HEK293 (cell line): ENCODE measurements around the gene RBMS3.

Experiments used
- CTCF ChIA-PET: fragments of 350-600 bp; formaldehyde crosslinking; extraction: SDS; loops from one replicate; lab custom pipeline; 2021; ENCODE audit warnings: antibody characterized with exemption; lab: Yijun Ruan, JAX
- POLR2A ChIA-PET: fragments of 300-600 bp; formaldehyde crosslinking; extraction: SDS; loops from one replicate; lab custom pipeline; 2020; ENCODE audit warnings: antibody characterized with exemption, inconsistent platforms; lab: Yijun Ruan, JAX
- H3K27ac ChIP-seq: fragments of 200-500 bp; sonication (Bioruptor generic); 2 replicates; pipeline ENCODE4 v1.5.1; 2014; ENCODE audit warnings: low read depth, low read length, control low read depth, inconsistent platforms; ENCODE audit errors: extremely low read depth
- H3K36me3 ChIP-seq, 2 experiments: fragments of 200-500 bp in 1 of 2; sonication (Bioruptor generic) in 1 of 2; 1 replicate in 1 of 2; 2 replicates in 1 of 2; pipeline ENCODE4 v1.5.1; 2014 to 2017; ENCODE audit warnings: inconsistent platforms in 2 of 2, low read length in 2 of 2; ENCODE audit not compliant: control insufficient read depth in 2 of 2, insufficient read depth in 1 of 2
- H3K4me1 ChIP-seq: fragments of 200-500 bp; sonication (Bioruptor generic); 2 replicates; pipeline ENCODE4 v1.5.1; 2014; ENCODE audit warnings: mild to moderate bottlenecking, low read length, inconsistent platforms; ENCODE audit not compliant: control insufficient read depth, insufficient read depth
- H3K4me3 ChIP-seq: 2 replicates; pipeline ENCODE4 v1.5.1; 2011; ENCODE audit warnings: low read depth, mild to moderate bottlenecking, control low read depth, low read length, moderate library complexity
- H3K9me3 ChIP-seq: fragments of 200-500 bp; sonication (Bioruptor generic); 2 replicates; pipeline ENCODE4 v1.5.1; 2014; ENCODE audit warnings: low read depth, low read length, inconsistent platforms; ENCODE audit not compliant: control insufficient read depth, insufficient read depth
- GLI4 ChIP-seq: fragments of 450-650 bp; formaldehyde crosslinking; IDR thresholded peaks from 2 replicates; pipeline ENCODE4 v1.5.1; 2016; ENCODE audit warnings: missing biosample characterization, missing genetic modification characterization
- OSR2 ChIP-seq: fragments of 450-650 bp; formaldehyde crosslinking; IDR thresholded peaks from 2 replicates; pipeline ENCODE4 v1.5.1; 2016; ENCODE audit warnings: missing biosample characterization, missing genetic modification characterization
- ZBTB11 ChIP-seq: fragments of 450-650 bp; formaldehyde crosslinking; conservative IDR thresholded peaks from 2 replicates; pipeline ENCODE4 v1.5.1; 2016; ENCODE audit warnings: low read depth, missing biosample characterization, missing genetic modification characterization
- ZBTB21 ChIP-seq: fragments of 450-650 bp; formaldehyde crosslinking; IDR thresholded peaks from 2 replicates; pipeline ENCODE4 v1.5.1; 2017; ENCODE audit warnings: missing biosample characterization, missing genetic modification characterization
- ZNF10 ChIP-seq: fragments of 450-650 bp; formaldehyde crosslinking; IDR thresholded peaks from 2 replicates; pipeline ENCODE4 v1.5.1; 2017; ENCODE audit warnings: missing biosample characterization, missing genetic modification characterization
- ZNF112 ChIP-seq: fragments of 450-650 bp; formaldehyde crosslinking; IDR thresholded peaks from 2 replicates; pipeline ENCODE4 v1.5.0; 2017; ENCODE audit warnings: missing biosample characterization, missing genetic modification characterization
- ZNF155 ChIP-seq: fragments of 450-650 bp; formaldehyde crosslinking; IDR thresholded peaks from 2 replicates; pipeline ENCODE4 v1.5.1; 2016; ENCODE audit warnings: missing biosample characterization, missing genetic modification characterization
- ZNF175 ChIP-seq: fragments of 450-650 bp; formaldehyde crosslinking; IDR thresholded peaks from 2 replicates; pipeline ENCODE4 v1.5.1; 2016; ENCODE audit warnings: missing biosample characterization, missing genetic modification characterization
- ZNF211 ChIP-seq: fragments of 450-650 bp; formaldehyde crosslinking; IDR thresholded peaks from 2 replicates; pipeline ENCODE4 v1.5.1; 2016; ENCODE audit warnings: low read depth, missing biosample characterization, missing genetic modification characterization
- ZNF214 ChIP-seq: fragments of 450-650 bp; formaldehyde crosslinking; IDR thresholded peaks from 2 replicates; pipeline ENCODE4 v1.5.1; 2017; ENCODE audit warnings: missing biosample characterization, mild to moderate bottlenecking, missing genetic modification characterization, borderline replicate concordance
- ZNF341 ChIP-seq: fragments of 450-650 bp; formaldehyde crosslinking; IDR thresholded peaks from 2 replicates; pipeline ENCODE4; 2016; ENCODE audit warnings: low read depth, missing biosample characterization, missing genetic modification characterization
- ZNF37A ChIP-seq: fragments of 450-650 bp; IDR thresholded peaks from 2 replicates; pipeline ENCODE4 v1.5.1; 2018; ENCODE audit warnings: missing biosample characterization, missing genetic modification characterization
- ZNF449 ChIP-seq: fragments of 450-650 bp; formaldehyde crosslinking; IDR thresholded peaks from 2 replicates; pipeline ENCODE4 v1.5.1; 2017; ENCODE audit warnings: missing biosample characterization, mild to moderate bottlenecking, missing genetic modification characterization, moderate library complexity
- ZNF544 ChIP-seq: fragments of 450-650 bp; formaldehyde crosslinking; IDR thresholded peaks from 2 replicates; pipeline ENCODE4 v1.5.0; 2017; ENCODE audit warnings: missing biosample characterization, missing genetic modification characterization
- ZNF555 ChIP-seq: fragments of 450-650 bp; formaldehyde crosslinking; conservative IDR thresholded peaks from 2 replicates; pipeline ENCODE4 v1.5.1; 2017; ENCODE audit warnings: missing biosample characterization, mild to moderate bottlenecking, missing genetic modification characterization, inconsistent platforms
- ZNF658 ChIP-seq: fragments of 450-650 bp; formaldehyde crosslinking; IDR thresholded peaks from 2 replicates; pipeline ENCODE4; 2016; ENCODE audit warnings: missing biosample characterization, missing genetic modification characterization
- ZNF701 ChIP-seq: fragments of 450-650 bp; formaldehyde crosslinking; IDR thresholded peaks from 2 replicates; pipeline ENCODE4 v1.5.1; 2016; ENCODE audit warnings: missing biosample characterization, missing genetic modification characterization
- ZNF76 ChIP-seq: fragments of 450-650 bp; formaldehyde crosslinking; IDR thresholded peaks from 2 replicates; pipeline ENCODE4; 2016; ENCODE audit warnings: low read depth, missing biosample characterization, missing genetic modification characterization, borderline replicate concordance
- TF ChIP-seq, protein P1 (sequence below): fragments of 450-650 bp; formaldehyde crosslinking; IDR thresholded peaks from 2 replicates; pipeline ENCODE4 v1.5.1; 2017; ENCODE audit warnings: missing biosample characterization, missing genetic modification characterization
- TF ChIP-seq, protein P2 (sequence below): fragments of 450-650 bp; formaldehyde crosslinking; IDR thresholded peaks from 2 replicates; pipeline ENCODE4 v1.5.1; 2016; ENCODE audit warnings: missing biosample characterization, missing genetic modification characterization

RBMS3 gene

GRCh38 chr3:29346828-29347227 lies 66.0 kb downstream of the RBMS3 start (continued):
- TF ChIP-seq, protein P1, sequence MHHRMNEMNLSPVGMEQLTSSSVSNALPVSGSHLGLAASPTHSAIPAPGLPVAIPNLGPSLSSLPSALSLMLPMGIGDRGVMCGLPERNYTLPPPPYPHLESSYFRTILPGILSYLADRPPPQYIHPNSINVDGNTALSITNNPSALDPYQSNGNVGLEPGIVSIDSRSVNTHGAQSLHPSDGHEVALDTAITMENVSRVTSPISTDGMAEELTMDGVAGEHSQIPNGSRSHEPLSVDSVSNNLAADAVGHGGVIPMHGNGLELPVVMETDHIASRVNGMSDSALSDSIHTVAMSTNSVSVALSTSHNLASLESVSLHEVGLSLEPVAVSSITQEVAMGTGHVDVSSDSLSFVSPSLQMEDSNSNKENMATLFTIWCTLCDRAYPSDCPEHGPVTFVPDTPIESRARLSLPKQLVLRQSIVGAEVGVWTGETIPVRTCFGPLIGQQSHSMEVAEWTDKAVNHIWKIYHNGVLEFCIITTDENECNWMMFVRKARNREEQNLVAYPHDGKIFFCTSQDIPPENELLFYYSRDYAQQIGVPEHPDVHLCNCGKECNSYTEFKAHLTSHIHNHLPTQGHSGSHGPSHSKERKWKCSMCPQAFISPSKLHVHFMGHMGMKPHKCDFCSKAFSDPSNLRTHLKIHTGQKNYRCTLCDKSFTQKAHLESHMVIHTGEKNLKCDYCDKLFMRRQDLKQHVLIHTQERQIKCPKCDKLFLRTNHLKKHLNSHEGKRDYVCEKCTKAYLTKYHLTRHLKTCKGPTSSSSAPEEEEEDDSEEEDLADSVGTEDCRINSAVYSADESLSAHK (tag by site-specific recombination), result no peak

DNA sequence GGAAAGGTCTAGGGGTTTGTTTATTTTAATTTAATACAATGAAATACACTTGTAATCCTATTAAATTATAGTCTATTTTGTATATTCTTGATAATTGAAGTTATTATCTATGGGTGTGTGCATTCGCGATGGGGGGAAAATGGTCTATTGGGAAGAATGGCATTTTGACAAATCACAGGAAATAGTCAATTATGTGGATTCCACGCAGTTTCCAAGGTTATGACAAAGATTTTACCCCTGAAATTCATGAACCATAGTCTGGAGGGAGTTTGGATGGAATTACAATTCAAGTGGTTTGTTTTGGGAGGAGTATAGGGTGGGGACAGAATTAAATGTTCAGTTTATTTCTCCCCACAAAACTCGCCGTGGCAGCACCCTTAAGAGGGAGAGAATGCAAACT lies 66.5 kb downstream of the RBMS3 start:
- CTCF ChIA-PET, result no interaction called here
- no peak overlapping the region for H3K4me3 ChIP-seq

More for the DNA sequence above, 66.5 kb downstream of the RBMS3 start:
- Histone ChIP-seq H3K36me3 (no peaks in the 10 kb centered on the region), H3K4me1 (no peaks in the 10 kb centered on the region; the same call in 1 of the 2 replicates), H3K9me3 (no peaks in the 10 kb centered on the region), H3K27ac (no peak overlapping the region)
- POLR2A ChIA-PET, result no interaction called here
- TF ChIP-seq ZNF37A, result no peak
- TF ChIP-seq ZNF214 (tag by site-specific recombination), result no peak
- TF ChIP-seq ZNF658 (tag by site-specific recombination), result no peak
- no peak for TF ChIP-seq ZNF155 (tag by site-specific recombination)
- no peak for TF ChIP-seq ZNF701 (tag by site-specific recombination)
- TF ChIP-seq OSR2 (tag by site-specific recombination), result no peak
- TF ChIP-seq ZNF555 (tag by site-specific recombination), result no peak
- no peak for TF ChIP-seq ZNF544
- TF ChIP-seq ZNF341 (tag by site-specific recombination), result no peak
- no peak for TF ChIP-seq ZNF449 (tag by site-specific recombination)
- TF ChIP-seq ZNF175 (tag by site-specific recombination), result no peak
- no peak for TF ChIP-seq ZBTB21 (tag by site-specific recombination)
- TF ChIP-seq ZNF211 (tag by site-specific recombination), result no peak
- TF ChIP-seq ZNF112 (tag by site-specific recombination), result no peak
- TF ChIP-seq, protein P2, sequence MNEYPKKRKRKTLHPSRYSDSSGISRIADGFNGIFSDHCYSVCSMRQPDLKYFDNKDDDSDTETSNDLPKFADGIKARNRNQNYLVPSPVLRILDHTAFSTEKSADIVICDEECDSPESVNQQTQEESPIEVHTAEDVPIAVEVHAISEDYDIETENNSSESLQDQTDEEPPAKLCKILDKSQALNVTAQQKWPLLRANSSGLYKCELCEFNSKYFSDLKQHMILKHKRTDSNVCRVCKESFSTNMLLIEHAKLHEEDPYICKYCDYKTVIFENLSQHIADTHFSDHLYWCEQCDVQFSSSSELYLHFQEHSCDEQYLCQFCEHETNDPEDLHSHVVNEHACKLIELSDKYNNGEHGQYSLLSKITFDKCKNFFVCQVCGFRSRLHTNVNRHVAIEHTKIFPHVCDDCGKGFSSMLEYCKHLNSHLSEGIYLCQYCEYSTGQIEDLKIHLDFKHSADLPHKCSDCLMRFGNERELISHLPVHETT (tag by site-specific recombination), result no peak
- no peak for TF ChIP-seq ZNF10 (tag by site-specific recombination)
- no peak for TF ChIP-seq ZBTB11 (tag by site-specific recombination)
- TF ChIP-seq ZNF76 (tag by site-specific recombination), result no peak
- TF ChIP-seq GLI4 (tag by site-specific recombination), result no peak
